Measurements from ENCODE around the gene LRFN3.
A peak's percentile ranks its signal among the peaks of the same experiment; 100 is the strongest.
"Not testable (repeated sequence)": the region's sequence is repeated elsewhere in the genome, so short reads cannot be mapped to it uniquely, and the experiment has no call there.

Gene LRFN3

GRCh38 chr19:35978832-35979365 lies 42.7 kb downstream of the LRFN3 start:
- Histone ChIP-seq H3K9me3 (ENCODE audit: insufficient read depth, low read length) (no peaks in the 10 kb centered on the region), H3K9ac (ENCODE audit: insufficient read length, low read depth) (no peak overlapping the region), H3K27me3 (ENCODE audit: insufficient read depth, insufficient read length) (peaks cover 14% of the 10 kb centered on the region), H3K36me3 (ENCODE audit: insufficient read depth, insufficient read length, low read length) (no peaks in the 10 kb centered on the region), H3K4me3 (ENCODE audit: insufficient read length, low read depth) (no peak overlapping the region), H3K4me1 (ENCODE audit: insufficient read depth, insufficient read length) (peaks cover 2% of the 10 kb centered on the region)
- TF ChIP-seq ZNF274 (IDR thresholded peaks at IDR 0.05; ENCODE audit: low read depth, low read length) (no peak), YY1 (IDR thresholded peaks at IDR 0.05; ENCODE audit: insufficient read depth, insufficient read length) (no peak), SUZ12 (IDR thresholded peaks at IDR 0.05; ENCODE audit: extremely low read depth, insufficient read depth, insufficient read length) (no peak)
- DNase-seq (ENCODE audit: low read depth, low spot score) = no peak

DNA sequence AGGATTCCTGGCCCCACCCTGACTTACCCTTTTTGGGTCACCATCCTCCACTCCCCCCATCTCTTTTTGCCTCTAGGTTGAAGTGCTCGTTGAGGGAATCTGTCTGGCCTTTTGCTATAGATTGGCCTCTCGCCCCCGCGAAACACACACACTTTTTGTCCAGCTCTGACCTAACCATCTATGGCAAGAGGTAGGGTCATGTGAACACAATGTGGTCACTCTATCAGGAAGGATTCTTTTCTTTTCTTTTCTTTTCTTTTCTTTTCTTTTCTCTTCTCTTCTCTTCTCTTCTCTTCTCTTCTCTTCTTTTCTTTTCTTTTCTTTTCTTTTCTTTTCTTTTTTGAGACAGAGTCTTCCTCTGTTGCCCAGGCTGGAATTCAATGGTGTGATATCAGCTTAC lies 44.8 kb downstream of the LRFN3 start:
- H3K36me3 ChIP-seq (ENCODE audit: insufficient read depth, insufficient read length, low read length); DNase-seq (ENCODE audit: low read depth, low spot score); H3K4me1 ChIP-seq (ENCODE audit: insufficient read depth, insufficient read length); H3K9ac ChIP-seq (ENCODE audit: insufficient read length, low read depth); H3K4me3 ChIP-seq (ENCODE audit: insufficient read length, low read depth); H3K9me3 ChIP-seq (ENCODE audit: insufficient read depth, low read length): not testable (repeated sequence)
- peaks cover 27% of the 10 kb centered on the region for H3K27me3 ChIP-seq (ENCODE audit: insufficient read depth, insufficient read length)

- peaks cover 2% of the 10 kb centered on the region for H3K4me1 ChIP-seq (ENCODE audit: insufficient read depth, insufficient read length)
- peaks cover 33% of the 10 kb centered on the region for H3K27me3 ChIP-seq (ENCODE audit: insufficient read depth, insufficient read length)
- DNase-seq (ENCODE audit: low read depth, low spot score) = no peak
- no peak overlapping the region for H3K9ac ChIP-seq (ENCODE audit: insufficient read length, low read depth)
- H3K36me3 ChIP-seq (ENCODE audit: insufficient read depth, insufficient read length, low read length) = no peaks in the 10 kb centered on the region
- no peak for TF ChIP-seq YY1 (IDR thresholded peaks at IDR 0.05; ENCODE audit: insufficient read depth, insufficient read length)
- H3K4me3 ChIP-seq (ENCODE audit: insufficient read length, low read depth) = no peak overlapping the region
- no peaks in the 10 kb centered on the region for H3K9me3 ChIP-seq (ENCODE audit: insufficient read depth, low read length)
These were observed 47.0 kb downstream of the LRFN3 start for GRCh38 chr19:35983177-35983576.

GRCh38 chr19:35986111-35986510 lies 49.9 kb downstream of the LRFN3 start:
- no peak overlapping the region for H3K4me3 ChIP-seq (ENCODE audit: insufficient read length, low read depth)
- peaks cover 5% of the 10 kb centered on the region; the same call in 1 of the 2 replicates for H3K9me3 ChIP-seq (ENCODE audit: insufficient read depth, low read length)
- H3K4me1 ChIP-seq (ENCODE audit: insufficient read depth, insufficient read length) = no peaks in the 10 kb centered on the region
- H3K36me3 ChIP-seq (ENCODE audit: insufficient read depth, insufficient read length, low read length) = no peaks in the 10 kb centered on the region
- peaks cover 33% of the 10 kb centered on the region for H3K27me3 ChIP-seq (ENCODE audit: insufficient read depth, insufficient read length)
- TF ChIP-seq ZNF274 (IDR thresholded peaks at IDR 0.05; ENCODE audit: low read depth, low read length) = no peak
- TF ChIP-seq SUZ12 (IDR thresholded peaks at IDR 0.05; ENCODE audit: extremely low read depth, insufficient read depth, insufficient read length) = no peak
- no peak for TF ChIP-seq YY1 (IDR thresholded peaks at IDR 0.05; ENCODE audit: insufficient read depth, insufficient read length)
- DNase-seq (ENCODE audit: low read depth, low spot score) = no peak
- no peak overlapping the region for H3K9ac ChIP-seq (ENCODE audit: insufficient read length, low read depth)

- Histone ChIP-seq H3K4me1 (ENCODE audit: insufficient read depth, insufficient read length) (no peaks in the 10 kb centered on the region), H3K9me3 (ENCODE audit: insufficient read depth, low read length) (peaks cover 5% of the 10 kb centered on the region; the same call in 1 of the 2 replicates), H3K4me3 (ENCODE audit: insufficient read length, low read depth) (peak overlapping the region; percentile 28), H3K36me3 (ENCODE audit: insufficient read depth, insufficient read length, low read length) (no peaks in the 10 kb centered on the region), H3K27me3 (ENCODE audit: insufficient read depth, insufficient read length) (peaks cover 33% of the 10 kb centered on the region), H3K9ac (ENCODE audit: insufficient read length, low read depth) (peak overlapping the region; percentile 17)
- no peak for DNase-seq (ENCODE audit: low read depth, low spot score)
- TF ChIP-seq SUZ12 (IDR thresholded peaks at IDR 0.05; ENCODE audit: extremely low read depth, insufficient read depth, insufficient read length) = no peak
- no peak for TF ChIP-seq YY1 (IDR thresholded peaks at IDR 0.05; ENCODE audit: insufficient read depth, insufficient read length)
- TF ChIP-seq ZNF274 (IDR thresholded peaks at IDR 0.05; ENCODE audit: low read depth, low read length) = no peak
These were observed 50.7 kb downstream of the LRFN3 start for GRCh38 chr19:35986664-35987570.

- Histone ChIP-seq H3K27me3 (ENCODE audit: insufficient read depth, insufficient read length) (peaks cover 31% of the 10 kb centered on the region), H3K36me3 (ENCODE audit: insufficient read depth, insufficient read length, low read length) (no peaks in the 10 kb centered on the region), H3K9ac (ENCODE audit: insufficient read length, low read depth) (no peak overlapping the region), H3K4me3 (ENCODE audit: insufficient read length, low read depth) (no peak overlapping the region), H3K9me3 (ENCODE audit: insufficient read depth, low read length) (peaks cover 5% of the 10 kb centered on the region; the same call in 1 of the 2 replicates), H3K4me1 (ENCODE audit: insufficient read depth, insufficient read length) (no peaks in the 10 kb centered on the region)
- TF ChIP-seq SUZ12 (IDR thresholded peaks at IDR 0.05; ENCODE audit: extremely low read depth, insufficient read depth, insufficient read length) (no peak), YY1 (IDR thresholded peaks at IDR 0.05; ENCODE audit: insufficient read depth, insufficient read length) (no peak), ZNF274 (IDR thresholded peaks at IDR 0.05; ENCODE audit: low read depth, low read length) (no peak)
- no peak for DNase-seq (ENCODE audit: low read depth, low spot score)
These were observed 51.4 kb downstream of the LRFN3 start for GRCh38 chr19:35987571-35987896.

DNA sequence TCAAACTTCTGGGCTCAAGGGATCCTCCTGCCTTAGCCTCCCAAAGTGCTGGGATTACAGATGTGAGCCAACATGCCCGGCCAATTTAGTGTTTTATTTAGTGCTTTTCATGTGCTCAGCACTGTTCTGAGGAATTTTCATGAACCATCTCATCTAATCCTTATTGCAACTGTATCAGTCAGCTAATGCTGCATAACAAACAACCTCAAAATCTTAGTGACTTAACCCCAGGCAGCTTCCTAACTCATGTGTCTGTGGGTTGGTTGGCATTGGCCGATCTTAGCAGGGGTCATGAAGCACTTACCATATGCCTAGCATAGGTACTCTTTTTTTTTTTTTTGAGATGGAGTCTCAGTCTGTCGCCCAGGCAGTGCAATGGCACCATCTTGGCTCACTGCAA lies 52.6 kb downstream of the LRFN3 start:
- DNase-seq (ENCODE audit: low read depth, low spot score) = no peak
- no peak for TF ChIP-seq ZNF274 (IDR thresholded peaks at IDR 0.05; ENCODE audit: low read depth, low read length)
- TF ChIP-seq YY1 (IDR thresholded peaks at IDR 0.05; ENCODE audit: insufficient read depth, insufficient read length) = no peak
- no peak for TF ChIP-seq SUZ12 (IDR thresholded peaks at IDR 0.05; ENCODE audit: extremely low read depth, insufficient read depth, insufficient read length)
- H3K27me3 ChIP-seq (ENCODE audit: insufficient read depth, insufficient read length) = peaks cover 20% of the 10 kb centered on the region
- no peak overlapping the region for H3K9ac ChIP-seq (ENCODE audit: insufficient read length, low read depth)
- peaks cover 5% of the 10 kb centered on the region; the same call in 1 of the 2 replicates for H3K9me3 ChIP-seq (ENCODE audit: insufficient read depth, low read length)
- H3K4me3 ChIP-seq (ENCODE audit: insufficient read length, low read depth) = no peak overlapping the region
- no peaks in the 10 kb centered on the region for H3K36me3 ChIP-seq (ENCODE audit: insufficient read depth, insufficient read length, low read length)
- no peaks in the 10 kb centered on the region for H3K4me1 ChIP-seq (ENCODE audit: insufficient read depth, insufficient read length)
